ENCODE results near the gene C1orf21.

Gene C1orf21

GRCh38 chr1:184632415-184633175, 245.8 kb downstream of the C1orf21 start:
- no peak overlapping the region for H3K4me3 ChIP-seq (ENCODE audit: low read depth, low read length)
- DNase-seq (ENCODE audit: low read depth): no peak

- no peak overlapping the region for H3K4me3 ChIP-seq (ENCODE audit: low read depth, low read length)
- DNase-seq (ENCODE audit: low read depth): no peak
Measured at GRCh38 chr1:184633785-184634184, 247.0 kb downstream of the C1orf21 start.

GRCh38 chr1:184634296-184634695, 247.5 kb downstream of the C1orf21 start:
- no peak for DNase-seq (ENCODE audit: low read depth)
- H3K4me3 ChIP-seq (ENCODE audit: low read depth, low read length): no peak overlapping the region

GRCh38 chr1:184635347-184635979, 248.6 kb downstream of the C1orf21 start:
- no peak overlapping the region for H3K4me3 ChIP-seq (ENCODE audit: low read depth, low read length)
- DNase-seq (ENCODE audit: low read depth): no peak

- H3K4me3 ChIP-seq (ENCODE audit: low read depth, low read length): no peak overlapping the region
- DNase-seq (ENCODE audit: low read depth): peak; percentile 69
Measured at GRCh38 chr1:184635980-184636431, 249.2 kb downstream of the C1orf21 start.

GRCh38 chr1:184637664-184638240, 250.9 kb downstream of the C1orf21 start:
- H3K4me3 ChIP-seq (ENCODE audit: low read depth, low read length): no peak overlapping the region
- no peak for DNase-seq (ENCODE audit: low read depth)

- H3K4me3 ChIP-seq (ENCODE audit: low read depth, low read length): no peak overlapping the region
- no peak for DNase-seq (ENCODE audit: low read depth)
Measured at GRCh38 chr1:184639205-184639604, 252.4 kb downstream of the C1orf21 start.

- DNase-seq (ENCODE audit: low read depth): no peak
- no peak overlapping the region for H3K4me3 ChIP-seq (ENCODE audit: low read depth, low read length)
Measured at GRCh38 chr1:184640505-184640904, 253.7 kb downstream of the C1orf21 start.

- H3K4me3 ChIP-seq (ENCODE audit: low read depth, low read length): no peak overlapping the region
- no peak for DNase-seq (ENCODE audit: low read depth)
Measured at GRCh38 chr1:184641894-184642293, 255.1 kb downstream of the C1orf21 start.

- no peak for DNase-seq (ENCODE audit: low read depth)
- H3K4me3 ChIP-seq (ENCODE audit: low read depth, low read length): no peak overlapping the region
Measured at GRCh38 chr1:184643661-184644060, 256.8 kb downstream of the C1orf21 start.

GRCh38 chr1:184644771-184645170, 257.9 kb downstream of the C1orf21 start:
- no peak overlapping the region for H3K4me3 ChIP-seq (ENCODE audit: low read depth, low read length)
- no peak for DNase-seq (ENCODE audit: low read depth)

- H3K4me3 ChIP-seq (ENCODE audit: low read depth, low read length): no peak overlapping the region
- DNase-seq (ENCODE audit: low read depth): no peak
Measured at GRCh38 chr1:184646178-184646701, 259.4 kb downstream of the C1orf21 start.

GRCh38 chr1:184646824-184647223, 260.0 kb downstream of the C1orf21 start:
- H3K4me3 ChIP-seq (ENCODE audit: low read depth, low read length): no peak overlapping the region

GRCh38 chr1:184647471-184647870, 260.6 kb downstream of the C1orf21 start:
- no peak for DNase-seq (ENCODE audit: low read depth)
- no peak overlapping the region for H3K4me3 ChIP-seq (ENCODE audit: low read depth, low read length)

More at GRCh38 chr1:184646824-184647223, 260.0 kb downstream of the C1orf21 start:
- no peak for DNase-seq (ENCODE audit: low read depth)

GRCh38 chr1:184648160-184648855, 261.5 kb downstream of the C1orf21 start:
- DNase-seq (ENCODE audit: low read depth): no peak
- H3K4me3 ChIP-seq (ENCODE audit: low read depth, low read length): no peak overlapping the region

GRCh38 chr1:184648856-184649201, 262.0 kb downstream of the C1orf21 start:
- no peak for DNase-seq (ENCODE audit: low read depth)
- H3K4me3 ChIP-seq (ENCODE audit: low read depth, low read length): no peak overlapping the region

GRCh38 chr1:184649451-184649888, 262.6 kb downstream of the C1orf21 start:
- H3K4me3 ChIP-seq (ENCODE audit: low read depth, low read length): no peak overlapping the region
- no peak for DNase-seq (ENCODE audit: low read depth)

- DNase-seq (ENCODE audit: low read depth): no peak
- H3K4me3 ChIP-seq (ENCODE audit: low read depth, low read length): no peak overlapping the region
Measured at GRCh38 chr1:184650177-184650866, 263.5 kb downstream of the C1orf21 start.

- H3K4me3 ChIP-seq (ENCODE audit: low read depth, low read length): no peak overlapping the region
- no peak for DNase-seq (ENCODE audit: low read depth)
Measured at GRCh38 chr1:184655185-184655584, 268.4 kb downstream of the C1orf21 start.

Data from skeletal muscle cell (primary cell).